HepG2 (cell line): ENCODE results near the gene CSF1R. TPM values are rescaled to one million over a fixed set of nuclear protein-coding genes. Genes with fewer than 3 reads are reported as not detected.

Source experiments
- ATAC-seq: fragments of 200-7000 bp; cut with Tn5 transposase; 3 replicates; pipeline ENCODE4 v1.9.1; 2020; ENCODE audit warnings: mild to moderate bottlenecking, moderate library complexity
- BruUV-seq: library from RNA; stranded (reverse); fragments of 400-500 nt; replicated peaks from 2 replicates; lab custom pipeline; 2021; lab: Mats Ljungman, UMichigan
- CTCF ChIA-PET: fragments of 300-600 bp; formaldehyde crosslinking; extraction: SDS; loops from one replicate; lab custom pipeline; 2021; ENCODE audit warnings: low total read pairs, inconsistent platforms, low intra/inter-chr PET ratio; lab: Yijun Ruan, JAX
- POLR2A ChIA-PET: fragments of 350-600 bp; sonication (Branson Sonifier 250); formaldehyde crosslinking; loops from one replicate; lab custom pipeline; 2020; ENCODE audit warnings: antibody characterized with exemption, inconsistent platforms; lab: Yijun Ruan, JAX
- DNase-seq: peaks from one replicate; pipeline ENCODE4 v3.0.0-alpha.2; 2015; ENCODE audit warnings: low spot score
- FAIRE-seq: peaks from 3 replicates; lab custom pipeline; 2011; peaks lifted over from hg19 to GRCh38; lab: Jason Lieb, UNC
- H2AFZ ChIP-seq: one replicate; pipeline ENCODE4 v1.6.1; 2011; ENCODE audit warnings: low read length, inconsistent platforms
- H3K27ac ChIP-seq: fragments of 300-600 bp; 3 replicates; pipeline ENCODE4 v1.8.0; 2011; ENCODE audit warnings: mixed run types, mild to moderate bottlenecking, mixed read lengths, low read length, inconsistent platforms; ENCODE audit not compliant: insufficient read depth; ENCODE audit errors: extremely low read length
- H3K27me3 ChIP-seq, 2 experiments: fragments of 200-600 bp in 1 of 2; 2 replicates in 1 of 2; 3 replicates in 1 of 2; pipeline versions ENCODE4 v1.6.0 to v1.8.0; 2011; ENCODE audit warnings: low read length in 2 of 2, mild to moderate bottlenecking in 2 of 2, moderate library complexity in 2 of 2, inconsistent platforms in 1 of 2; ENCODE audit not compliant: insufficient read depth in 2 of 2, control insufficient read depth in 1 of 2
- H3K36me3 ChIP-seq, 2 experiments: fragments of 200-600 bp in 1 of 2; replicated peaks in 1 of 2; 2 replicates in 1 of 2; 3 replicates in 1 of 2; pipeline versions ENCODE4 v1.5.1 to v1.8.0; 2011; ENCODE audit warnings: low read length in 2 of 2, inconsistent platforms in 1 of 2; ENCODE audit not compliant: insufficient read depth in 2 of 2, control insufficient read depth in 1 of 2
- H3K4me1 ChIP-seq: 2 replicates; pipeline ENCODE4 v1.5.1; 2012; ENCODE audit warnings: low read length, inconsistent platforms; ENCODE audit not compliant: insufficient read depth
- H3K4me2 ChIP-seq: 2 replicates; pipeline ENCODE4 v1.6.0; 2011; ENCODE audit warnings: low read depth, low read length, inconsistent platforms
- H3K4me3 ChIP-seq, 3 experiments: fragments of 200-600 bp in 1 of 3; sonication (generic), shearing (Covaris generic) in 1 of 3; replicated peaks in 1 of 3; 2 replicates each; pipeline ENCODE4 v1.5.1; 2011 to 2016; ENCODE audit warnings: low read length in 3 of 3, inconsistent platforms in 2 of 3, low read depth in 2 of 3, mild to moderate bottlenecking in 2 of 3, control low read depth in 1 of 3, mixed read lengths in 1 of 3; ENCODE audit not compliant: insufficient read depth in 1 of 3
- H3K79me2 ChIP-seq: one replicate; pipeline ENCODE4 v1.6.1; 2011; ENCODE audit warnings: low read length, inconsistent platforms; ENCODE audit not compliant: insufficient read depth
- H3K9ac ChIP-seq: 2 replicates; pipeline ENCODE4 v1.6.0; 2011; ENCODE audit warnings: mild to moderate bottlenecking, low read depth, low read length, inconsistent platforms; ENCODE audit not compliant: insufficient read depth
- H3K9me3 ChIP-seq: 2 replicates; pipeline ENCODE4 v1.5.1; 2012; ENCODE audit warnings: mild to moderate bottlenecking, low read length
- H4K20me1 ChIP-seq: 2 replicates; pipeline ENCODE4 v1.6.0; 2011; ENCODE audit warnings: inconsistent platforms, mild to moderate bottlenecking, low read length, moderate library complexity; ENCODE audit not compliant: insufficient read depth
- ATAD3A ChIP-seq: sonication (generic); formaldehyde crosslinking; IDR thresholded peaks from 2 replicates; pipeline ENCODE4 v1.4.0; 2020; ENCODE audit warnings: missing genetic modification reagents
- PPARG ChIP-seq: conservative IDR thresholded peaks from 2 replicates; pipeline ENCODE4 v1.6.1; 2016; ENCODE audit warnings: missing biosample characterization, missing genetic modification reagents
- RFX5 ChIP-seq: IDR thresholded peaks from 2 replicates; pipeline ENCODE4 v1.6.1; 2011; ENCODE audit warnings: low read depth, low read length, improper control_type of control experiment
- TBX2 ChIP-seq: sonication (generic); formaldehyde crosslinking; IDR thresholded peaks from 2 replicates; pipeline ENCODE4 v1.5.0; 2020; ENCODE audit warnings: missing genetic modification reagents, mild to moderate bottlenecking, borderline replicate concordance
- TEF ChIP-seq: sonication (generic); formaldehyde crosslinking; IDR thresholded peaks from 2 replicates; pipeline ENCODE4 v1.5.0; 2020; ENCODE audit warnings: missing genetic modification reagents
- THAP8 ChIP-seq: sonication (generic); formaldehyde crosslinking; IDR thresholded peaks from 2 replicates; pipeline ENCODE4 v1.5.1; 2020; ENCODE audit warnings: missing genetic modification reagents, mild to moderate bottlenecking, borderline replicate concordance
- ZNF317 ChIP-seq: sonication (generic); formaldehyde crosslinking; IDR thresholded peaks from 2 replicates; pipeline ENCODE4 v1.5.0; 2020; ENCODE audit warnings: mild to moderate bottlenecking, missing genetic modification reagents
- ZNF503 ChIP-seq: sonication (generic); formaldehyde crosslinking; IDR thresholded peaks from 2 replicates; pipeline ENCODE4 v1.4.0; 2020; ENCODE audit warnings: missing genetic modification reagents
- WGBS: methylation state at CpG from one replicate; pipeline ENCODE4 v1.1.6; 2017; ENCODE audit warnings: low lambda C conversion rate; 5-methylcytosine and 5-hydroxymethylcytosine counted together
- in situ Hi-C: cut with HindIII; loops from 2 replicates; pipeline ENCODE4 v1.10.0; 2017; ENCODE audit warnings: low pct_unique_long_range_greater_than_20kb; ENCODE audit not compliant: extremely low pct_ligation_motif_present
- intact Hi-C: fragments of 100-400 bp; cut with micrococcal nuclease; formaldehyde crosslinking; loops from one replicate; pipeline ENCODE4 v1.10.0; 2022; ENCODE audit not compliant: unreplicated experiment
- polyA plus RNA-seq, 8 experiments: library from polyadenylated mRNA; depleted of rRNA in 3 of 8; stranded (reverse) in 7 of 8; unstranded in 1 of 8; fragments of >200 nt; fragmentation: Illumina TruSeq in 4 of 8; extraction: Trizol in 4 of 8; gene quantifications; 2 replicates each; pipeline versions ENCODE4 v1.2.1 to v1.2.3, GENCODE V29; 2011 to 2016; ENCODE audit warnings: low read depth in 4 of 8, missing spikeins in 1 of 8, mixed read lengths in 1 of 8; ENCODE audit not compliant: insufficient read depth in 1 of 8
- total RNA-seq, 5 experiments: library from RNA; depleted of rRNA; stranded (reverse); fragments of >200 nt; fragmentation: Illumina TruSeq; extraction: Trizol; gene quantifications; 2 replicates each; pipeline ENCODE4 v1.2.3, GENCODE V29; 2016; ENCODE audit warnings: low read depth in 1 of 5

The CSF1R gene
- total and polyA plus RNA-seq, 2 of the 13 experiments (the other 11 are each of a cell fraction or from before 2014, with no cell fraction given): 0.01 TPM; not detected in 1

- no peak overlapping the region for H3K27ac ChIP-seq
- H3K4me3 ChIP-seq: no peak overlapping the region
- BruUV-seq: no TSS peak
- WGBS: 80% methylated on average over 1 of the region's 9 CpGs
- H3K27me3 ChIP-seq: no peaks in the 10 kb centered on the region; a peak in 1 of 5 replicates
- no peak overlapping the region for H3K9ac ChIP-seq
- FAIRE-seq (no peak), ATAC-seq (no peak), DNase-seq (no peak)
- TF ChIP-seq TEF (CRISPR knock-in tag) (no peak), TBX2 (no peak), ATAD3A (CRISPR knock-in tag) (no peak), PPARG (CRISPR knock-in tag) (no peak), ZNF503 (CRISPR knock-in tag) (no peak), RFX5 (no peak), ZNF317 (CRISPR knock-in tag) (no peak), THAP8 (CRISPR knock-in tag) (no peak)
- POLR2A ChIA-PET: no interaction called here
- H3K4me2 ChIP-seq: no peak overlapping the region
- no peak overlapping the region for H2AFZ ChIP-seq
- no peaks in the 10 kb centered on the region for H3K9me3 ChIP-seq
- no peaks in the 10 kb centered on the region for H4K20me1 ChIP-seq
- H3K79me2 ChIP-seq: no peaks in the 10 kb centered on the region
- in situ Hi-C loops: no loop called here
- no peaks in the 10 kb centered on the region for H3K36me3 ChIP-seq
- peaks cover 18% of the 10 kb centered on the region for H3K4me1 ChIP-seq
- CTCF ChIA-PET: no interaction called here
- intact Hi-C loops: no loop called here
Measured at GRCh38 chr5:150117945-150118560, 31.7 kb upstream of the CSF1R start.
